Activated naive CD8-positive, alpha-beta T cell treated with anti-CD3 and anti-CD28 coated beads, Interleukin-2, amount 50 U/mL, for 24 hours (primary cell): ENCODE measurements around the gene SH3BP1.
"Not testable (repeated sequence)": the region's sequence is repeated elsewhere in the genome, so short reads cannot be mapped to it uniquely, and the experiment has no call there.

Experiments used
- ATAC-seq: fragments of 150-1000 bp; cut with Tn5 transposase; one replicate; pipeline ENCODE4 v1.10.0; 2021
- DNase-seq: peaks from one replicate; pipeline ENCODE4 v3.0.0; 2021
- H3K27ac Mint-ChIP-seq: one replicate; pipeline ENCODE4 v1.8.0; 2021; ENCODE audit warnings: mild to moderate bottlenecking, mixed read lengths
- H3K27me3 Mint-ChIP-seq: one replicate; pipeline ENCODE4 v1.8.0; 2021; ENCODE audit warnings: mixed read lengths
- H3K36me3 Mint-ChIP-seq: one replicate; pipeline ENCODE4 v1.8.0; 2021; ENCODE audit warnings: low read depth, mixed read lengths
- H3K4me1 Mint-ChIP-seq: one replicate; pipeline ENCODE4 v1.8.0; 2021; ENCODE audit warnings: mixed read lengths
- H3K4me3 Mint-ChIP-seq: one replicate; pipeline ENCODE4 v1.8.0; 2021; ENCODE audit warnings: mild to moderate bottlenecking, moderate library complexity, mixed read lengths
- H3K9me3 Mint-ChIP-seq: one replicate; pipeline ENCODE4 v1.8.0; 2021; ENCODE audit warnings: mixed read lengths

SH3BP1 gene

GRCh38 chr22:37654563-37655251, 15.2 kb downstream of the SH3BP1 start:
- Mint-ChIP-seq H3K27ac (no peak overlapping the region), H3K27me3 (no peaks in the 10 kb centered on the region)
- no peak for ATAC-seq

GRCh38 chr22:37655252-37655563, 15.7 kb downstream of the SH3BP1 start:
- no peak for ATAC-seq
- DNase-seq = no peak
- peaks cover 22% of the 10 kb centered on the region for H3K4me1 Mint-ChIP-seq
- H3K27me3 Mint-ChIP-seq = no peaks in the 10 kb centered on the region
- H3K27ac Mint-ChIP-seq = no peak overlapping the region
- H3K36me3 Mint-ChIP-seq = peaks cover 14% of the 10 kb centered on the region
- H3K4me3 Mint-ChIP-seq = no peak overlapping the region
- no peaks in the 10 kb centered on the region for H3K9me3 Mint-ChIP-seq

More at GRCh38 chr22:37654563-37655251, 15.2 kb downstream of the SH3BP1 start:
- Mint-ChIP-seq H3K4me3 (no peak overlapping the region), H3K9me3 (no peaks in the 10 kb centered on the region), H3K36me3 (peaks cover 18% of the 10 kb centered on the region), H3K4me1 (peaks cover 17% of the 10 kb centered on the region)
- DNase-seq = no peak

DNA sequence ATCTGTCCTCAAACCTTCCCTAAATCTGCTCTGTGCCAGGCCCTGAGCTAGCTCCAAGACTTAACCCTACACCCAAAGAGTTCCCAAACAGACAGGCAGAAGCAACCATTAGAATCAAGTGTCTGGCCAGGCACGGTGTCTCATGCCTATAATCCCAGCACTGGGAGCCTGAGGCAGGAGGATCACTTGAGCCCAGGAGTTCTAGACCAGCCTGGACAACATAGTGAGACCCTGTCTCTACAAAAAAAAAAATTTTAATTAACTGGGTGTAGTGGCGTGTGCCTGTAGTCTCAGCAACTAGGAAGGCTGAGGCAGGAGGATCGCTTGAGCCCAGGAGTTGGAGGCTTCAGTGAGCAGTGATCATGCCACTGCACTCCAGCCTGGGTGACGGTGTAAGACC, 17.1 kb downstream of the SH3BP1 start:
- Mint-ChIP-seq H3K36me3 (peaks cover 16% of the 10 kb centered on the region), H3K4me1 (peaks cover 36% of the 10 kb centered on the region), H3K4me3 (peak overlapping the region; percentile 34), H3K27ac (peak overlapping the region; percentile 61)
- ATAC-seq, DNase-seq, H3K9me3 Mint-ChIP-seq, H3K27me3 Mint-ChIP-seq: not testable (repeated sequence)

GRCh38 chr22:37657590-37658132, 18.2 kb downstream of the SH3BP1 start:
- Mint-ChIP-seq H3K4me3 (peak overlapping the region; percentile 80), H3K4me1 (peaks cover 44% of the 10 kb centered on the region), H3K27me3 (no peaks in the 10 kb centered on the region), H3K36me3 (peaks cover 8% of the 10 kb centered on the region), H3K27ac (peak overlapping the region; percentile 87), H3K9me3 (no peaks in the 10 kb centered on the region)
- no peak for DNase-seq
- ATAC-seq = no peak

GRCh38 chr22:37658133-37659065, 18.9 kb downstream of the SH3BP1 start, which contains the start of gene PDXP:
TSS of gene PDXP (plus strand) at chr22:37658723. CDS start at chr22:37658783, 60 bp downstream.
- peak within 1 kb of the TSS; percentile 87 for H3K27ac Mint-ChIP-seq
- ATAC-seq (peak; percentile 98), DNase-seq (peak; percentile 99)
- H3K4me3 Mint-ChIP-seq = peak within 1 kb of the TSS; percentile 88
- peaks cover 44% of the 10 kb centered on the region for H3K4me1 Mint-ChIP-seq
- H3K27me3 Mint-ChIP-seq = no peaks in the 10 kb centered on the region
- no peaks in the 10 kb centered on the region for H3K9me3 Mint-ChIP-seq
- H3K36me3 Mint-ChIP-seq = peaks cover 4% of the 10 kb centered on the region

DNA sequence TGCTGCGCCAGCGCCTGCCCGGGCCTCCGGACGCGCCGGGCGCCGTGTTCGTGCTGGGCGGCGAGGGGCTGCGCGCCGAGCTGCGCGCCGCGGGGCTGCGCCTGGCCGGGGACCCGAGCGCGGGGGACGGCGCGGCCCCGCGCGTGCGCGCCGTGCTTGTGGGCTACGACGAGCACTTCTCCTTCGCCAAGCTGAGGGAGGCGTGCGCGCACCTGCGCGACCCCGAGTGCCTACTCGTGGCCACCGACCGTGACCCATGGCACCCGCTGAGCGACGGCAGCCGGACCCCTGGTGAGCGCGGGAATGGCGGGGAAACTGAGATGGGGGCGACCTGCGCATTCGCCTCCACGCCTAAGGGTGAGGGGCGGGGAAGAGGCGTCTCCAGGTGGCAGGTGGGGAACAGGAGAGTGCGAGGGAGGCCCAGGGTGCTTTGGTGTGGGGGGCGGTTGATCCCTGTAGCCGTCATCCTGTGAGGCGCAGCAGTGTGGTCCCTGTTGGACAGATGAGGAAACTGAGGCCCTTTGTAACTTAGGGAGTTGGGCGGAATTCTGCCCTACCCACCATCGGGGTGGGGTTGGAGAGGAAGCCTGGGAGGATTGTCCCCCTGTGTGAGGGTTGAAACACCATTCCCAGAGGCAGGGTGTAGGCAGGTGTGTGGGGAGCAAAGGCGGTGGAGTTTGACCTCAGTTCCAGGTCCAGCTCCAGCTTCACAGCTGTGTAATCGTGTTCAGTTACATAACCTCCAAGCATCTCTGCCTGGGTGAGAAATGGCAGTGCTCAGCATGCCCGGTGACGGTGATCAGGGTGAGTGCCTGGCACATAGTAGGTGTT, 19.8 kb downstream of the SH3BP1 start:
- H3K27me3 Mint-ChIP-seq = no peaks in the 10 kb centered on the region
- H3K4me3 Mint-ChIP-seq = peak overlapping the region; percentile 88
- ATAC-seq (no peak), DNase-seq (no peak)
- H3K9me3 Mint-ChIP-seq = no peaks in the 10 kb centered on the region
- H3K4me1 Mint-ChIP-seq = peaks cover 43% of the 10 kb centered on the region
- peak overlapping the region; percentile 56 for H3K27ac Mint-ChIP-seq
- peaks cover 4% of the 10 kb centered on the region for H3K36me3 Mint-ChIP-seq

GRCh38 chr22:37659897-37660708, 20.6 kb downstream of the SH3BP1 start:
- no peaks in the 10 kb centered on the region for H3K9me3 Mint-ChIP-seq
- DNase-seq = no peak
- peaks cover 4% of the 10 kb centered on the region for H3K36me3 Mint-ChIP-seq
- peaks cover 43% of the 10 kb centered on the region for H3K4me1 Mint-ChIP-seq
- no peaks in the 10 kb centered on the region for H3K27me3 Mint-ChIP-seq
- ATAC-seq = no peak
- peak overlapping the region; percentile 56 for H3K27ac Mint-ChIP-seq
- peak overlapping the region; percentile 88 for H3K4me3 Mint-ChIP-seq

GRCh38 chr22:37660709-37661045, 21.2 kb downstream of the SH3BP1 start:
- Mint-ChIP-seq H3K9me3 (no peaks in the 10 kb centered on the region), H3K27ac (no peak overlapping the region), H3K36me3 (peaks cover 4% of the 10 kb centered on the region), H3K4me1 (peaks cover 43% of the 10 kb centered on the region), H3K4me3 (peak overlapping the region; percentile 88), H3K27me3 (no peaks in the 10 kb centered on the region)
- DNase-seq (no peak), ATAC-seq (no peak)

DNA sequence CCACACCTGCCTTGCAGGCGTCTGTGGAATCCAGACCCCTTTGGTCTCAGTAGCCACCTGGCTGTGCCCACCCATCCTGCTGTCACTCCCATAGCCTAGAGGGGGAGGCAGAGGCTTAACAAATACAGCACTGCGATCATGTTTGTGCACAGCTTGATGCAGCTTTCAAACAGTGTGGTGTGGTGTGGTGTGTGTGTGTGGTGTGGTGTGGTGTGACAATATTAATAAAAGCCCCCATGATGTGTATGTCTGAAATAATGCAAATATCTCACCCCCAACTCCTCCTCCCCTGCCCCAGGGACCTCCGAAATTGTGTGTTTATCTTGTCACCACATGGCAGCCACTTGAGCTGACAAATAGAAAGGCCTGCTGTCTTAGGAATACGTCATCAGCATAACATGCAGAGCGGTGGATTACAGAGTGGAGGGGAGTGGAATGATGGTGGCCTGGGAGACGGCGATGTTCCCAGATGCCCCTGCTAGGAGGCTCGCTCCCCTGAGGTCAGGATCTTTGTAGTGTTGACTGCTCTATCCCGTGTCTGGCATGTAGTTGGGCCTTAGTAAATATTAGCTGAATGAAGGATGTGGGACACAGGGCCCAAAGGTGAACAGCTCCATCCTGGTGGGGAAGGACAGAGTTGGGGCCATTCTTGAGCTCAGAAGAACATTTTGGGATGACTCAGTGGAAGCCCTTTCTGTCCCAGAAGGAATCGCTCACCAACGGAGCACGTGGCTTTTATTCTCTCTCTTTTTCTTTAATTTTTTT, 21.9 kb downstream of the SH3BP1 start:
- Mint-ChIP-seq H3K4me3 (peak overlapping the region; percentile 88), H3K36me3 (peaks cover 8% of the 10 kb centered on the region), H3K4me1 (peaks cover 43% of the 10 kb centered on the region), H3K27ac (peak overlapping the region; percentile 42), H3K27me3 (no peaks in the 10 kb centered on the region), H3K9me3 (no peaks in the 10 kb centered on the region)
- ATAC-seq (no peak), DNase-seq (no peak)

DNA sequence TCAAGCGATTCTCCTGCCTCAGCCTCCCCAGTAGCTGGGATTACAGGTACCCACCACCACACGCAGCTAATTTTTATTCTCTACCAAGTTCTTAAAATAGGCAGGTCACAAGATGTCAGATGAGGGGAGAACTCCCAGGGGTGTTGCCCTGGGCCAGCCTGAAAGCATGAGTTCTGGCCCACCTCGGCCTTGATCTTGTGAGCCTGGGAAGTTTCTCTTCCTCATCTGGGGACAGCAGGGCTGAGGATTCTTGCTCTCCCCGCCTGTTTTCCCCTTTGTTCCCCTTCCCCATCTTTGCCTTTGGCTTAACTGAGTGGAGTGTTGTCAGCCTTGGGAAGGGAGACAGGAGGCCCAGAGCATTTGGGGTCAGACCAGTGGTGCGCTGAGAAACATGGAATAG, 22.6 kb downstream of the SH3BP1 start:
- Mint-ChIP-seq H3K4me1 (peaks cover 41% of the 10 kb centered on the region), H3K36me3 (peaks cover 14% of the 10 kb centered on the region), H3K27ac (no peak overlapping the region), H3K9me3 (no peaks in the 10 kb centered on the region), H3K27me3 (no peaks in the 10 kb centered on the region), H3K4me3 (no peak overlapping the region)
- DNase-seq = no peak
- ATAC-seq = no peak

GRCh38 chr22:37663521-37664140, 24.2 kb downstream of the SH3BP1 start:
- H3K4me3 Mint-ChIP-seq = no peak overlapping the region
- no peaks in the 10 kb centered on the region for H3K27me3 Mint-ChIP-seq
- DNase-seq (no peak), ATAC-seq (no peak)
- peaks cover 31% of the 10 kb centered on the region for H3K4me1 Mint-ChIP-seq
- H3K27ac Mint-ChIP-seq = no peak overlapping the region
- H3K36me3 Mint-ChIP-seq = peaks cover 14% of the 10 kb centered on the region
- H3K9me3 Mint-ChIP-seq = no peaks in the 10 kb centered on the region

DNA sequence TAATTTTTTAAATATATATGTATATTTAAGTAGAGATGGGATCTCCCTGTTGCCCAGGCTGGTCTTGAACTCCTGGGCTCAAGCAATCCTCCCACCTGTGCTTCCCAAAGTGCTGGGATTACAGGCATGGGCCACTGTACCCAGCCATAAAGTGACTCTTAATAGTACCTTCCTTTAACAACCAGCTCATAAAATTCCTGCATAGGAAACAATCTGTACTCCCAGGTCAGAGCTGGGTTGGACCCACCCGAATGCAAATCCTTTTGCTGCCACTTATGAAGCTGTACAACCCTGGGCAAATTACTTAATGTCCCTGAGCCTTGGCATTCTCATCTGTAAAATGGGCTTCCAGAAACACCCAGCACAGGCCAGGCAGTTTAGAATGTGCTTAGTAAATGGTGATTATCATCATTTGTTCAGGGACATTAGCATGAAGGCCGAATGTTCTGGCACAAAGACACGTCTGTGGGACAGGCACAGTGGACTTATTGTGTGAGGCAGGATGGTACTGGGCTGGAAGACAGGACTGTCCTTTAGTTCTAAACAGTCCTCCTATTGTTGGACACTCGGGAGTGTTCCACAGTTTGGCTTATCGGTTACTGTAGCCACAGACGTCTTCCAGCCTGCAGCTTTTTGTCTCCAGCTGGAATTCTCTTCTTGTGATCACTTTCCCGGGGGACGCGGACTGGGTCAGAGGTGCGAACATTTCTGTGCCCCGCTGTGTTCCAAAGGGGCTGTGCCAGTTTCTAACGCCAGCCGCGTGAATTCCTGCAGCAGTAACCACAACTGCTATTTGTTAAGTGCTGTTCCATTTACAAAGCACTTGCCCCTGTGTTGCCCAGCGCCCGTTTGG, 25.0 kb downstream of the SH3BP1 start:
- Mint-ChIP-seq H3K36me3 (peaks cover 14% of the 10 kb centered on the region), H3K4me3 (no peak overlapping the region), H3K4me1 (peaks cover 31% of the 10 kb centered on the region), H3K27me3 (no peaks in the 10 kb centered on the region), H3K27ac (no peak overlapping the region), H3K9me3 (no peaks in the 10 kb centered on the region)
- ATAC-seq (no peak), DNase-seq (no peak)
